Measurements from ENCODE around the gene ZEB2.
"Not testable (repeated sequence)": the region's sequence is repeated elsewhere in the genome, so short reads cannot be mapped to it uniquely, and the experiment has no call there.

Gene ZEB2

DNA sequence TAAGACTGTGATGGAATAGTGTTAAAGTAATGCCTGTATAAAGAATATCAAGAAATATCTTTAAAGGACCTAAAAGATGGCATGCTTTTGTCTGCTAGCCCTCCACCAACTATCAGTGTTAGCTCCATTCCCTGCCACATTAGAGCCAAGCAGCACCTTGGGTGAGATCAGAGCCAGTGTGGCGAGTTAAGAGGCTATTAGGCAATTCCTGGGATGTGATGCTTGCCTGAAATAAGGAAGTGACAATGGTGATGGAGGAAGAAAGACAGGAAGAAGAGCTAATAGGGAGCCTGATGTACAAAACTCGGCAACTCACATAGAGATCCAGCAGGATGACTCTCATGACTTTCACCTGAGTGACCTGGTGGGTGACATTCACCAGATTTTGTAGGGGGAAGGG, 143.5 kb downstream of the ZEB2 start:
- no peak for DNase-seq

DNA sequence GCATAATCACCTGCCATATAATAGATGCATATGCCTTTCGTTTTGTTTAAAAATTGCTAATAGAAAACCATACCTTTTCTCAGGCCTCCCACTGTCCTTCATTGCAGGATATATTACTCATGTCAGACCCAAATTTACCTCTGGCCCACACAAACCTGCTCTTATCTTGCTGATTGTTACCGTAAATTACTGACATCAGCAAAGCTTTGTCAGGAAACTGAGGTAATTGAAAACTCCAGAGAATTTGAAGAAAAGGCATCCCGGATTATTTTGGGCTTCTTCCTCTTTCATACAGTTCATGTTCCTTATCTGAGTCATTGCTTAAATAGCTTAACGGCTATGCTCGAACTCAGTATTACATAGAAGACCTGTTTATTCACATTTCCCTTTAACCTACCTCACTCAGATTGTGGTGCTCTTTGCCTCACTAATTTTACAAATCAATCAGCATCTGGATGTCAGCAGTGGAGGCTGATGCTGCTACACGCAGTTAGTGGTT, 145.7 kb downstream of the ZEB2 start:
- DNase-seq, result no peak

DNA sequence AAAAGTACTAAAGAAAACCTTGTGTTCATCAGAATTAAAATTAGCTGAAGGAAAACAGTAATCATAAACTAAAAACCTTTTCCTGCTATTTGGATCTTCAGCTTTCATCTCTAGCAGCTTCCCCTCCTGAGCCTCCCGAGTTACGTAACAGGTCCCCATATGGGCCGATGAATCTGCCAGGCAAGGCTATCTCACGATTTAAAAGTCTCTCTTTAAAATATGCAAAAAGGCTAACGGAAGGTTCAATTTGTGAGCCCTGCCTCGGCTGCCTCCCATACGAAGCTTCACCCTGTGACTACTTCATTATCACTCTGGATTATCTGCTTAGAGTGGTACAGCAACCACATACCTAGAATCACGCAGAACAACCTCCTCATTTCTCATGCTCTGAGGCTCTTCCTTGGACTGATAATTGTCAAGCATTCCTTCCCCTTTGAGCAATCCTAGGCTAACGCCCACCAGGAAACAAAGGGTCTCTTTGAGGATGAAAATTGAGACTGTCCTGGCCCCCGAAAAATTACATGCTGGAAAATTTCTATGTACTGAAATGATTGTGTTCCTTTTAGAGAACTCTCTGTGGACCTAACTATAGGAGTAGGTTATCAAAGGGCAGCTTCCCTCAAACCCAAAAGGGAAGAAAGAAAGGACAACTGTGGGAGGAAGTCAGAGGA, 147.4 kb downstream of the ZEB2 start:
- no peak for DNase-seq

DNA sequence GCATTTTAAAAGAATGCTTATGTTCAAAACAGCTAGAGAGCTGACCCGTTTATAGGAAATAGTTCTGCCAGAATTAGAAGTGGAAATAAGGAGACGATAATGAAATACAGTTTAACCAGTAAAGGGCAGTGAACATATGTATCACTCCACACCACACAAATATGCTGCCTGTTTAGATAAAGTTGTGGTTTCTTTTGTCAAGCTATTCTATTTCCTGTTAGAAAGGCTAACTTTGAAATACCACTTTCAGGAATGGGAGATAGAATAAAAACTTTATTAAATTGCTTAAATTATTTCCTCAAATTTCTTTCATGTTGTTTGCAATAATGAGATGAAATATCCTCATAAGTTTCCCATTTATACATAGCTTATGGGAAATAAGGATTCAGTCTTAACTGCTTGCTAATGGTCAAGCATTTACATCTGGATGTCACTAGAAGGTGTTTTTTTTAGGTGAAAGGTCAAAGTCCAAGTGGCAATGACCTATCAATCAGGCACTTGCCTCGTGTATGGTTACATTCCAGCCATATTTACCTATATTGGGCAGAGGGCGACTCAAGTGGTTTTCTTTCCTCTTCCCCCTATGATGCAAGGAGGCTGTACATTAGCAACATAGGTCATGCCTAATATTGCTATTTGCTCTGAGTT, 148.9 kb downstream of the ZEB2 start:
- DNase-seq, result no peak

DNA sequence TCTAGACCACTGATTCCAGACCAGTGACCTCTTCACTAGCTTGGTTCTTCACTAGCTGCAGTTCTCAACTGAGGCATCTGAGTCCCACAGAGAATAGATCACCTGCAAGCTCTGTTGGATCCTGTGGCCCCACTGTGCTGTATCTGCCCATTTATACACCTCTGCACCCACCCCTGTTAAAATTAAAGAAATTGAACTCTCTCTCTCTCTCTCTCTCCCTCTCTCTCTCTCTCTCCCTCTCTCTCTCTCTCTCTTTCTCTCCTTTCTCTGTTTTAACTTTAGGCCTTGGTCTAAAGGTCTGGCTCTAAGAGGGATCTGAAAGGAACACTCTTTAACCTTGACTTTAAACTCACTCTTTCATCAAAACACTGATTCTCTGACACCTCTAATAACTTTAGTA, 150.5 kb downstream of the ZEB2 start:
- DNase-seq, result no peak

DNA sequence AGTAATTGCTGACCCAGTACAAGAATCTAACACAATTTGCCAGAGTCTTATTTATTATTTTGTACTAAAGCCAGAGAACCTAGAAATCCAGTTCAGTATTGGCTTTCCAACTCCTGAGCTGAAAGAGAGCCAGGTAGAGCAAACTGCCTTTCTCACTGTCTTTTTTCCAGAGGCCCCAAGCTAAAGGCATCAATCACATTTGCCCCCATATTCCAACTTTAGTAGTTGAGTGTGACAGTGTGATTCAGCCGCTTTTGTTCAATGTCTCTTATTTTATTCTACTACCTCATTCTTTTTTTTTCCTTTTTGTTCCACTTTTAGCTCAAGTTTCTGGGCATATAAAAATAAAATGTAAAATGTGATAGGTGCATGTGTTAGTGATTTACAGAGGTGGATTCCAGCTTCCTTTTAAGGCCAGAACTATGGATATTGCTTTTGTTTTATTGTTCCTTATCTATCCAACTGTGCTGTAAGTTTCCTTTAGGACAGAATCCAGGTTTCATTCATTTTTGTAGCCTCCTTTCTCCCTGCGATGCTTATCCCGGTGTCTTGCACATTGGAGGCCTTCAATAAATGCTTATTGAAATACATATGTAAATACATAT, 153.0 kb downstream of the ZEB2 start:
- no peak for DNase-seq

DNA sequence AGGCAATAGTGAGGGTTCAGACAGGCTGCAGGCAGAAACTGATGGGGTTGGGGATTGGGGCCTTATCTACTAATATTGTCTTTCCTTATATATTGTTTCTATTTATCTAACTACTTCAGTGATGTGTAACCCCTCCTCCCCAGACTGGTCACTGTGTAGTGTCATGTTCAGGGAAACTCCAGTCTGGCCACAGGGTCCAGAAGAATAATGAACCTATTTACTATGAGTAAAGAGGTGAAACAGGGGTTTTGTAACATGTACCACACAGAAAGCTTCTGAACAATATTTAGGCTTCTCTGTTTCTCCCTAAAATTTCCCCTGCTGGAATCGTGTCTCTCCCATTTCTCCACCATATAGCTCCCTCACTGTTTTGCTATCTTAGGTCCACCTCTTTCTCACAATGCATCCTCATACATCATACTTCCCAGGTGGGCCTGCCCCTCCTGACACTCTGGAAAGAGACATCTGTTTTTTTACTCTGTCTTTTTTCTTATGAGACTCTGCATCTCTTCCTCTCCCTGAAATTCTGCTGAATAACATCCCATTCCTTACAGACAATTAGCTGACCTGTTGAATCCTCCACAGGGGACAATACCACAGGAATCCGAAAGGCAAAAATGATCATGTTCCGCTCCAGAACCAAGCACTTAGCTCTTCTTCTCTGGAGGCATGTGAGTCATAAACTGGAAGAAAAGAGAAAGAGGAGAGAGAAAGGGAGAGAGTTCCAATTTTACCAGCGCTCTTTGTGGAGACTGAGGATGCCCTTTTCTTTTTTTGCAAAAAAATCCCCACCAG, 154.8 kb downstream of the ZEB2 start:
- DNase-seq, result no peak

DNA sequence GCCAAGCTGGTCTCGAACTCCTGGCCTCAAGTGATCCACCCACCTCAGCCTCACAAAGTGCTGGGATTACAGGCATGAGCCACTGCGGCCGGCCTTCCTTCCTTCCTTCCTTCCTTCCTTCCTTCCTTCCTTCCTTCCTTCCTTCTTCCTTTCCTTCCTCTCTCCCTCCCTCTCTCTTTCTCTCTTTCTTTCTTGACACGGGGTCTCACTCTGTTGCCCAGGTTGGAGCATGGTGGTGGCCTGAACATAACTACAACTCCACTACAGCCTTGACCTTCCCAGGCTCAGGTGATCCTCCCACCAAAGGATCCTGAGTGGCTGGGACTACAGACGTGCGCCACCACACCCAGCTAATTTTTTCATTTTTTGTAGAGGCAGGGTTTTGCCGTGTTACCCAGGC, 155.7 kb downstream of the ZEB2 start:
- DNase-seq, result not testable (repeated sequence)

DNA sequence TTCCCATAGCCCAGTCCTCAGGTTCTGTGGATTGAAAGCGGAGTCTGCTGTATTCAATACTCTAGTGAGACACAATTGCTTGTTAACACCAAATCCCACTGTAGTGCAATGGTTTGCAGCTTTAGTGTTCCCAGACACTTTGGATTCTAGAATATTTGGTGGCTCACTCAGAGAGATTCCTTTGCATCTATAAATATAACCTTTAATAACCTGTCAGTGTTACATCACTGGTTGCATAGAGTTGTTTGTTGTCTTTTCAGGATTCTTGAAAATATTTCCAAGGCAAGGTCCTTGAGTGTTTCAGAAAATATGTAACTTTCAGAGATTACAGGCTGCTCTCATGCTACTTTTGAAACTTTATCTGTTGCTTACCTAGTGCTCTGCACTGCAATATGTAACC, 157.5 kb downstream of the ZEB2 start:
- no peak for DNase-seq

DNA sequence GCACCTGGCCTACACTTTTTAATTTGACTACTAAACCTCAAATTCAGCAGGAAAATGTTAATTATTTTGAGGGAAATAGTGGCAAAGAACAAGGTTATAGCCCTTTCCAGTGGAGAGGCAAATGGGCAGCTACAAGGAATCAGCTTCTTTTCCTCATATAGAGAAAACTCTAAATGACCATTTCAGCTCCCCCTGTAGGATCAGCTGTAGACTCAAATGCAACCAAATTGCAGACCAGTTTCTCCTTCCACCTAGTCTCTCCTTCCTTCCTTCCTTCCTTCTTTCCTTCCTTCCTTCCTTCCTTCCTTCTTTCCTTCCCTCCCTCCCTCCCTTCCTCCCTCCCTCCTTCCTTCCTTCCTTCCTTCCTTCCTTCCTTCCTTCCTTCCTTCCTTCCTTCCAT, 158.2 kb downstream of the ZEB2 start:
- DNase-seq, result no peak

DNA sequence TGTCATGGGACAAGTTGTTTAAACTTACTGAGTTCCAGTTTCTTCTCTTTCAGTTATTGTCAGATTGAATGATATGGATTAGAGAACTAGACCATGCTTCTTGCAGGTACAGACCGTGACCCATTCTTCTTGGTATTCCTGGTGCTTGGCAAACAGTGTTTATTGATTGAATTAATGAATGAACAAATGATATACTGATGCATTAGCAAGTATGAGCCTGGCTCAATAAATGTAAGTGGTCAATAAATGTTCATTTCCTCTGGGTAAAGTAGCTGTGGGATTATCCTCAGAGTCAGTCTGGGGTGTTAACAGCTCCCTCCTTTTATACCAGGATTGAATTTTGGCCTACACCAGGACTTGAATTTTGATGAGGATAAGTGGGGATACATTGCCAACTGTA, 160.2 kb downstream of the ZEB2 start:
- no peak for DNase-seq

DNA sequence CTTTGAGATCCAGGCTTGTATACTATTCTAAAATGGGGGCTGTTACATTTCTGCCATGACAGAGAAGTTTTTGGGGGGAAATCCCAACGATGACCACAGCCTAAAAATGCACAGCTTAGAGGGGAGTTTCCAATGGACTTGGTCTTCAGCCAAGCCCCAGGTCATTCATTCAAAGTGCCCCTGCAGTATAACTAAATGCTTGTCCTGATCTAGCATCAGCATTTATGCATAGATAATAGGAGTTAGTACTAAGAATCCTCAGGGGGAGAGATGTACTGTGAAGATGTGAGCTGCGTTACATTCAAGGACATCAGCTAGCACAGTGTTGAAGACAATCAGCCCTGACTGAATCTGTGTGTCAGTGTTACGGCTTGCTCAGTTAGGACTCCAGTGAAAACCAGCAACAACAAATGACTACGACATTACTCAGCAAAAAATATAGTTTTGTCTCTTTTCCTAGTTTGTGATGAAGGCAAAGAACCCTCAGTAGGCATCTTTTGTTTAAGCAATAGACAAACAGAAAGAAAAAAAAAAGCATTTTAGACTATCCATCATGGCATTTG, 160.9 kb downstream of the ZEB2 start:
- DNase-seq, result no peak

DNA sequence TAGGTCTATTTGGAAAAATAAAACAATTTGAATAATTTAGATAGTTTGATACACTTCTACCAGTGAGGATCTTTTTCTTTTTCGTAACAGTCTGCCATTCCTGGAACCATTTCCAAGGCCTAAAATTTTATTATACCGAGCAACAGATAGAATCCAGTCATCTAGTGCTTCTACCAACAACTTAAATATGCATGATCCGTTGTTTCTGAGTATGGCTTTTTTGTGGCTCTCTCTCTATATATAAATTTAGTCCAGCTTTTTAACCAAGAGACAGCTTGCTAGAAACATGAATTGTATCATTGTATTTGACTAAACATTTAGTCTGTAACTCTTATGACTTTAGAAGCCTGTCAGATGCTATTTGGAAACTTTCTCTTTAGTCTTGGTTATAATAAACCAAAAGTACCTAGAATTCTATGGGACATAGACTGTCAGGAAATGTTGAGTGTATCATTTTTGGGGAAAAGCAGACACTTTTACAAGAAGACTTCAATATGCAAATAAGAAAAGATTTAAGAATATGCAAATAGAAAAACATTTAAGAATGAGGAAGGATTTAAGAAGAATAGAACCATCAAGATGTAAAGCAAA, 161.4 kb downstream of the ZEB2 start:
- DNase-seq, result no peak

DNA sequence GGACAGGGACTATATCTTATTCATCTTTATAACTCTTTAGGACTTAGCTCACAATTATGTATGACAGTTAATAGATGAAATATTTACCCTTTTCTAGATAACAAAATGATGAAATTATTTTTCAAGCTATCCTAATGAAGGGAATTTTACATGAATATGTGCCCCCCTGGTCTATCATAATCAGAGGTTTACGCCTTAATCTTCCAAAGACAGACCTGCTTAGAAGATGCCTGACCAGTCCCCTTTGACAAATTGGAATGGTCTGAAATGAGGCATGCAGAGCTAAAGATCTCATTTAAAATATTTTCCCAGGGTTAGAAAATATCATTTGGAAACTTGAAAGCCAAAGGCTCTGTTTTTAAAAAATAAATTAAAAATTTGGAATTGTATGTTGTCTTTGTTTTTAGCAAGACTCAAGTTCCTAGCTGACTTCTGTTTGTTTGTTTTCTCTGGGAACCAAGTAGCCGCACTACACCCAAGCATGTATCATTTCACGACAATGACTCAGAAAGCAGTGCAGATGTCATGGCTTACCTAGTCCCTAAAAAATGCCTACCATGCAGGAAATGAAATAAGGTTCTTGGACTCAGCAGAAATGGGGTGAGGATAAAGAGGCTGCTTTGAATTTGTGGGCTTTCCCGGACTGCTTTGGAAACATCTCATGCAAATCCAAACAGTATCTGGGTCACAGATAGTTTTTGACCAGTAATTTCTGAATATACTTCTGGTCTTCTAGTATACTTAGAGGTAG, 162.1 kb downstream of the ZEB2 start:
- DNase-seq, result no peak

DNA sequence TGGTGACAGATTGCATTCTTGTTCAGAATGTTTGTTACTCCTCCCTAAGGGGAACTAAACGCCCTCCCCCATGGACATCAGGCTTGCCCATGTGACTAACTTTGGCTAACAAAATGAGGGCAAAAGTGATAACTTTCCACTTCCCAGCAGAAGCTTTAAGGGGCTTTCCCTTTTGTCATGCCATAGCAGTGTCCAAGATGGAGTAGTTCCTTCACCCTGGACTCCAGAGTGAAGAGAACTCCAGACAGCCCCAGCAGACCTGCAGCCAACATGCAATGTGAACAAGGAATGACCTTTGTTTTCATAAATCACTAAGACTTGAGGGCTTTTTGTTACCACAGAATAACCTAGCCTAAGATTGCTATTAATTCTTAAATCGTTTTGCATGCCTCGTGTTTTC, 163.5 kb downstream of the ZEB2 start:
- DNase-seq, result no peak

DNA sequence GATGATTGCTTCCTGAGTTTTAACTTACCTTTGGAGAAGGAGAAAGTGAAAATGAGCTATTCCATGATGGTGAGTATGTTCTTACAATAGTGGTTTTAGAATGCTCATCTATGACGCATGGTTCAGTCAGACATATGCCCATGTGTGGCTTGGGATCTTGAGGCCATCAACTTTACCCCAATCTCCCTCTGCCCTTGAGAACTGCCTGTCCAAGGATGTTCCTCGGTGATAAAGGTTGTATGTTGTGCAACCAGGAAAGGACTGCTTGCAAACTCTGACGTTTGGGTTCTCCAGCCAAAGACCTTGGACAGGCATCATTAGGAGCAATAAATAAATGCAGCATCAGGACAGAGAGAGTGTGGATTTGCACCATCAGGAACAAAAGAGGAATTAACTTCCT, 165.0 kb downstream of the ZEB2 start:
- DNase-seq, result no peak

DNA sequence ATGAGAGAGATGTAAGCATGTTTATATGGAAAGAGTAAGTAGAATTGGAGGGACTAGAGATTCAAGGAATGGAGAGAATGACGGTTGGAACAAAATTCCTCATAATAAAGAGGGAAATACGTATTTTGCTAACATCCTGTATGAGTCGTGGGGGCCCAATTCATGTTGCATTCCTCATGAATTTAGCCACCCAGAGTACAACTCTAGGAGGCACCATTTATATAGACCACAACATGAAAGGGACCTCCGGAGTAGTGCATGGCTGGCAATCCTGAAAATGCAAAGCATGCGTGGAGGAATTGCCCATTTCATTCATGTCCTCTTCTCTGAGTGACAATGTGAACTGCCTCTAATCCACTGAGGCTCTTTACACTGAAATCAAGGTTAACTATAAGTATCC, 168.2 kb downstream of the ZEB2 start:
- DNase-seq, result no peak

DNA sequence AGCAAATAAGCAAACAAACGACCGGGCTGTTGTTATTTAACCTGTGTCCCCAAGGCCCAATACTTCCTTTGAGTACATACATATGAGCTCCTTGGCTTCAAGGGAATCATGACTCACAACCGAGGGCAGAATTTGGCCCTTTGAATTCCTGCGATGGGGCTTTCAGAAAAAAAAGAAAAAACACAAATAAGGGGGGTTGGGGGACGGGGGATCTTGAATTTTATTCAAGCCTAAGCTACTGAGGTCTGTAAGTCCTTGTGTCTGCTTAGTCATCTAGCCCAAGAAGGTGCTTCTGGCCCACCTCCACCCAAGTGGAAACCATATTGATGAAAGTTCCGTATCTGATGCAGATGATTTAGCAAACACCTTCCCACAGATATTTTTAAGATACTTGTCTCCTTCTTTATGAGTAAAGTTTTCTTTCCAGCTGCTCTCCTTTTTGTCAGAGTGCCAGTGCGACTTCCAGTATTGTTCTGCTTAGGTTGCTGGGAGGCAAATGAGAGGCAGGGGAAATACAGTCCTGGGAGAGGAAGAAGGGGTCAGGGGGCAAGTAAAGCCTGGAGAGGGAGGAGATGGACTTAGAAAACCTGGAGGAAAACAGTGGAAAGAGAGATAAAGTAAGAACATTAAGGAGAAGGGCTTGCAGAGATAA, 169.6 kb downstream of the ZEB2 start:
- DNase-seq, result no peak

DNA sequence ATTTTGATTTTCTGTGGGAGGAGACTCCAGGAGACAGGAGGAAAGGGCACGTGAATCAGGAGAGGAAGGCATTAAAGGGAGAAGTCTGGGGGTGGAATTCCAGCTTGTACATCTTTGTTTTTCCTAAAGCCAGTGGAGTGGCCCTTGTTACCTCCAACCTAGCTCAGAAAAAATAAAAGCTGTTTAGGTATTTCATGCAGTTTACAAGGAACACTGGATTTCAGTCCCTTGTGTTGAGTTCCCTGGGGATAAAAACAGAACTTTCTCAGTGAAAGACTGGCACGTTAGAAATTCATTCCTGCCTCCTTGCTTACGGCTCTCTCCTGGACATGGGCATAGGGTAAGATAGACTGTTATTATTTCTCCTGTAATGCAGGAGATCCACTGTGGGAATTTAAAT, 170.2 kb downstream of the ZEB2 start:
- no peak for DNase-seq

DNA sequence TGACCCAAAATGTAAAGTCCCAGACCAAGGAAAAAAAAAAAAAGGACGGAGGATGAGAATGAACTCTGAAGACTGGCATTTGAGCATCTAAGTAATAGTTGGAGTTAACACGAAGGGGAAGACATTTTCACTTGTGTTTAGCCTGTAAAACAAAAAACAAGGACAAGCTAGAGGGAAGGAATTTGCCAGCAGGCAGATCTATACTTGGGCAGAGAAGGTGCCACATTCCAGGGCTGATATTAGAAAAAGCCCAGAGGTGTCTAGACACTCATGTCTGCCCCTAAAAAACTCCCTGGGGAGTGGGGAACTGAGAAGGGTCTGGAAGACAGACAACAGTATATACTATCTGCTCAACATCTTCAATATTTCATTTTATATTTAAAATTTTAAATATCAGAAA, 171.1 kb downstream of the ZEB2 start:
- no peak for DNase-seq

DNA sequence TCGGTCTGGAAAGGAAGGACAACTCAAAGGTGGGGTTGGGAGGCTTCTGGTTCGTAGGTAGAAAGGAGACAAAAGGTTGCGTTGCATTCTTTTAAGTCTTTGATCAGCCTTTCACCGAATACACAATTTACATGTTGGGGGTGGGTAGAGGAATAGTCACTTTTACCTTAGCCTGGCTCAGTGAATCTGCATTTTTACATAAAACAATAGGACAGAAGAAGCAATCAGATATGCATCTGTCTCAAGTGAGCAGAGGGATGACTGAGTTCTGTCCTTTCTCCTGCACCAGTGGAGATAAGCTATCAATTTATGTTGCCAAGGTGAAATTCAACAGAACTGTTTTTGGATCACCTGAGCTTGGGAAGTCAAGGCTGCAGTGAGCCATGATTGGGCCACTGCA, 173.7 kb downstream of the ZEB2 start:
- no peak for DNase-seq

DNA sequence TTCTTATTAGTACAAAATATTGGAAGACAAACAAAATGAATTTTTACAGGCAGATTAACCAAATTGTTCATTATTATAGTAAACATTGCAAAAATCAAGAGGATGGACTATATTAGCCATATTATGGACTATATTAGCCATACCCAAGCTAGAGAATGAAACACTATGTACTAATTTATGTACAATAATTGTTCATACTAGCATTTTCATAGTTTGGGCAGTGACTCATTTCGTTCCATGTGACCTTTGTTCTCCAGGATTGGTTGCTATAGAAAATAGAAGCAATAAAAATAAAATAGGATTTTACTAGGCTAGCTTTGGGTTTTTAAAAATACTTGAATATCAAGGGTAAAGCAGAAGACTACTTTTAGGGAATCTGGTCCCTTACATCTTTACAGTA, 176.8 kb downstream of the ZEB2 start:
- DNase-seq, result no peak

All from NCI-H2081 treated with DMSO at 0.1 percent for 48 hours (cell line).